Ishikawa (cell line): ENCODE measurements around the gene ELAVL2.

Experiments used
- CREB1 ChIP-seq: IDR thresholded peaks from 2 replicates; pipeline ENCODE4 v1.6.1; 2012; ENCODE audit warnings: low read depth
- EGR1 ChIP-seq: IDR thresholded peaks from 2 replicates; pipeline ENCODE4 v1.6.1; 2012
- EP300 ChIP-seq: IDR thresholded peaks from 2 replicates; pipeline ENCODE4 v1.6.1; 2012; ENCODE audit warnings: borderline replicate concordance
- RAD21 ChIP-seq: IDR thresholded peaks from 2 replicates; pipeline ENCODE4 v1.6.1; 2012; ENCODE audit warnings: low read depth
- TAF1 ChIP-seq: IDR thresholded peaks from 2 replicates; pipeline ENCODE4 v1.6.1; 2012; ENCODE audit warnings: low read depth, mild to moderate bottlenecking
- TEAD4 ChIP-seq: IDR thresholded peaks from 2 replicates; pipeline ENCODE4 v1.6.1; 2012
- YY1 ChIP-seq: IDR thresholded peaks from 2 replicates; pipeline ENCODE4 v1.6.1; 2012; ENCODE audit warnings: low read depth
- ZBTB7A ChIP-seq: IDR thresholded peaks from 2 replicates; pipeline ENCODE4 v1.6.1; 2012; ENCODE audit warnings: low read depth
- TF ChIP-seq, protein P1 (sequence below): IDR thresholded peaks from 2 replicates; pipeline ENCODE4 v1.6.1; 2012; ENCODE audit warnings: low read depth, mild to moderate bottlenecking
- TF ChIP-seq, protein P2 (sequence below): IDR thresholded peaks from 2 replicates; pipeline ENCODE4 v1.6.1; 2012

DNA sequence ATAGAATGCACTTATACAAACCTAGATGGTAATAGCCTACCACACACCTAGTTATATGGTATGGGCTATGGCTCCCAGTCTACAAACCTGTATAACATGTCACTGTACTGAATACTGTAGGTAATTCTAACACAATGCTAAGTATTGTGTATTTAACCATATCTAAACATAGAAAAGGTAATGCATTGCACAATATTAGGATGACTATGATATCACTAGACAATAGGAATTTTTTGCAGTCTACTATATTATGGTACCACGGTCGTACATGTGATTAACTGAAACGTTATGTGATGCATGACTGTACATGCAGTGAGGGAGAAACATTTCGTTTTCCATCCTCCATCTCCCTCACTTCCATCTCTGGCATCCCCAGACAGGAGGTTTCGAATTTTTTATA is 130.5 kb downstream of the ELAVL2 start:
- no peak for TF ChIP-seq CREB1
- no peak for TF ChIP-seq EP300
- TF ChIP-seq, protein P1, sequence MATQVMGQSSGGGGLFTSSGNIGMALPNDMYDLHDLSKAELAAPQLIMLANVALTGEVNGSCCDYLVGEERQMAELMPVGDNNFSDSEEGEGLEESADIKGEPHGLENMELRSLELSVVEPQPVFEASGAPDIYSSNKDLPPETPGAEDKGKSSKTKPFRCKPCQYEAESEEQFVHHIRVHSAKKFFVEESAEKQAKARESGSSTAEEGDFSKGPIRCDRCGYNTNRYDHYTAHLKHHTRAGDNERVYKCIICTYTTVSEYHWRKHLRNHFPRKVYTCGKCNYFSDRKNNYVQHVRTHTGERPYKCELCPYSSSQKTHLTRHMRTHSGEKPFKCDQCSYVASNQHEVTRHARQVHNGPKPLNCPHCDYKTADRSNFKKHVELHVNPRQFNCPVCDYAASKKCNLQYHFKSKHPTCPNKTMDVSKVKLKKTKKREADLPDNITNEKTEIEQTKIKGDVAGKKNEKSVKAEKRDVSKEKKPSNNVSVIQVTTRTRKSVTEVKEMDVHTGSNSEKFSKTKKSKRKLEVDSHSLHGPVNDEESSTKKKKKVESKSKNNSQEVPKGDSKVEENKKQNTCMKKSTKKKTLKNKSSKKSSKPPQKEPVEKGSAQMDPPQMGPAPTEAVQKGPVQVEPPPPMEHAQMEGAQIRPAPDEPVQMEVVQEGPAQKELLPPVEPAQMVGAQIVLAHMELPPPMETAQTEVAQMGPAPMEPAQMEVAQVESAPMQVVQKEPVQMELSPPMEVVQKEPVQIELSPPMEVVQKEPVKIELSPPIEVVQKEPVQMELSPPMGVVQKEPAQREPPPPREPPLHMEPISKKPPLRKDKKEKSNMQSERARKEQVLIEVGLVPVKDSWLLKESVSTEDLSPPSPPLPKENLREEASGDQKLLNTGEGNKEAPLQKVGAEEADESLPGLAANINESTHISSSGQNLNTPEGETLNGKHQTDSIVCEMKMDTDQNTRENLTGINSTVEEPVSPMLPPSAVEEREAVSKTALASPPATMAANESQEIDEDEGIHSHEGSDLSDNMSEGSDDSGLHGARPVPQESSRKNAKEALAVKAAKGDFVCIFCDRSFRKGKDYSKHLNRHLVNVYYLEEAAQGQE, result no peak
- TF ChIP-seq YY1, result no peak
- no peak for TF ChIP-seq TEAD4
- TF ChIP-seq ZBTB7A, result no peak
- TF ChIP-seq, protein P2, sequence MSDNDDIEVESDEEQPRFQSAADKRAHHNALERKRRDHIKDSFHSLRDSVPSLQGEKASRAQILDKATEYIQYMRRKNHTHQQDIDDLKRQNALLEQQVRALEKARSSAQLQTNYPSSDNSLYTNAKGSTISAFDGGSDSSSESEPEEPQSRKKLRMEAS, result no peak
- TF ChIP-seq TAF1, result no peak
- no peak for TF ChIP-seq EGR1
- no peak for TF ChIP-seq RAD21
